Neural progenitor cell (in vitro differentiated cells): ENCODE data around the gene MSTN.
"Not testable (repeated sequence)": the region's sequence is repeated elsewhere in the genome, so short reads cannot be mapped to it uniquely, and the experiment has no call there.

Experiments used
- CTCF ChIP-seq: fragments of 200-600 bp; sonication (generic); IDR thresholded peaks from 2 replicates; pipeline ENCODE4 v1.5.1; 2017; ENCODE audit warnings: antibody characterized with exemption, mild to moderate bottlenecking
- EZH2 ChIP-seq: fragments of 200-600 bp; sonication (generic); IDR thresholded peaks from 2 replicates; pipeline ENCODE4 v1.6.1; 2017; ENCODE audit warnings: antibody characterized with exemption, mild to moderate bottlenecking, moderate library complexity
- EZH2phosphoT487 ChIP-seq: fragments of 200-600 bp; sonication (generic); IDR thresholded peaks from 2 replicates; pipeline ENCODE4 v1.6.1; 2017; ENCODE audit warnings: antibody characterized with exemption

- not testable (repeated sequence) for TF ChIP-seq EZH2, CTCF, EZH2phosphoT487
These were observed 28.1 kb downstream of the MSTN start for GRCh38 chr2:190034417-190034816.
